Cardiac fibroblast (primary cell): ENCODE data around the gene ELK1.
"Not testable (repeated sequence)": the region's sequence is repeated elsewhere in the genome, so short reads cannot be mapped to it uniquely, and the experiment has no call there.

ENCODE experiments used
- DNase-seq, 2 donors: peaks; one replicate each; pipeline versions ENCODE4 v3.0.0 to v3.0.0-alpha.2; 2010; ENCODE audit warnings: low read depth in 2 of 2
- H3K4me3 ChIP-seq, 2 donors: replicated peaks in 1 of 2; 1 replicate in 1 of 2; 2 replicates in 1 of 2; pipeline ENCODE4 v1.5.1; 2011; ENCODE audit warnings: low read depth in 2 of 2, low read length in 2 of 2, mild to moderate bottlenecking in 2 of 2, moderate library complexity in 1 of 2
- CTCF ChIP-seq: IDR thresholded peaks from one replicate; pipeline ENCODE4 v1.5.1; 2011; ENCODE audit warnings: low read depth, mild to moderate bottlenecking, low read length, inconsistent platforms

The ELK1 gene, protein sequence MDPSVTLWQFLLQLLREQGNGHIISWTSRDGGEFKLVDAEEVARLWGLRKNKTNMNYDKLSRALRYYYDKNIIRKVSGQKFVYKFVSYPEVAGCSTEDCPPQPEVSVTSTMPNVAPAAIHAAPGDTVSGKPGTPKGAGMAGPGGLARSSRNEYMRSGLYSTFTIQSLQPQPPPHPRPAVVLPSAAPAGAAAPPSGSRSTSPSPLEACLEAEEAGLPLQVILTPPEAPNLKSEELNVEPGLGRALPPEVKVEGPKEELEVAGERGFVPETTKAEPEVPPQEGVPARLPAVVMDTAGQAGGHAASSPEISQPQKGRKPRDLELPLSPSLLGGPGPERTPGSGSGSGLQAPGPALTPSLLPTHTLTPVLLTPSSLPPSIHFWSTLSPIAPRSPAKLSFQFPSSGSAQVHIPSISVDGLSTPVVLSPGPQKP

GRCh38 chrX:47650164-47651042 is at the start of gene ELK1:
TSS of gene ELK1 (minus strand) at chrX:47650563. CDS start at chrX:47641441, 9,122 bp downstream.
- DNase-seq, result peak; percentile 98 to 99
- H3K4me3 ChIP-seq, result peak within 1 kb of the TSS; percentile 72 to 73
- no peak for TF ChIP-seq CTCF

DNA sequence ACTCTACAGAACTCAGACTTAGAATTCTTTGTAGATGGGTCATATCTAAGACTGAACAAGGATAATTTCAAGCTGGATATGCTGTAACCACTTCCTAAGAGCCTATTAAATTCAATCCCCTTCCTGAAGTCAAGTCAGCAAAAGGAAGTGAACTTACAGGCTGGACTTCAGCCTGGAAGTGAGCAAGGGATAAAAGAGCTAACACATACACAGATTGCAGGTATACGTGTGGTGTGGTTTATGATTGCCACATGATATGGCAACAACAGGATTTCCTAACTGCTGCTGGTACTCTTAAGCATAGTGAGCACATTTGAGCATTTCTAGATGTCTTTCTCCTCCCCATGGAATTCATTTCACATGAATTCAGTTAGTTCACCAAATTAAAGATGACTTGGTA is 46.8 kb upstream of the ELK1 start:
- DNase-seq, result peak; percentile 1 to 31
- TF ChIP-seq CTCF, result no peak
- no peak overlapping the region for H3K4me3 ChIP-seq

- TF ChIP-seq CTCF, result no peak
- DNase-seq, result peak; percentile 12 to 22
- H3K4me3 ChIP-seq, result no peak overlapping the region
Measured at GRCh38 chrX:47690175-47690574, 39.8 kb upstream of the ELK1 start.

GRCh38 chrX:47687263-47687662 is 36.9 kb upstream of the ELK1 start:
- no peak for DNase-seq
- no peak overlapping the region for H3K4me3 ChIP-seq
- no peak for TF ChIP-seq CTCF

DNA sequence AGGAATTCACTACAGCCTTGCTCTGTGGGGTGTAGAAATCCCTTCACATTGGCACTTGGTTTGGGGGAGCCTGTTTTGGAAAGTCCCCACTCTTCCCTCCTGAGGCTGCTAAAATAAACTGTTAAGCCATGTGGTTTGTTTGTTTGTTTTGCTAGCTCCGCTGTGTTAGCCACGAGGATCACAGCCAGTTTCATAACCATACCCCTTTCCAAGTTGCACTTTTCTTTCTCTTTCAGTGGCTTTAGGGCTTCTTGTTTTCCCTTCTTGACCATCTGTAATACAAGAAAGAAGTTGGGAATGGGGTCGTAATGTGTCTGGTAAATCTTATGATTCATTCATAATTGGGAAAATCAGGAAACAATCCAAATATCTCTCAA is 33.5 kb upstream of the ELK1 start:
- no peak overlapping the region for H3K4me3 ChIP-seq
- TF ChIP-seq CTCF, result no peak
- peak in 1 of 2 donors; percentile 12 for DNase-seq

DNA sequence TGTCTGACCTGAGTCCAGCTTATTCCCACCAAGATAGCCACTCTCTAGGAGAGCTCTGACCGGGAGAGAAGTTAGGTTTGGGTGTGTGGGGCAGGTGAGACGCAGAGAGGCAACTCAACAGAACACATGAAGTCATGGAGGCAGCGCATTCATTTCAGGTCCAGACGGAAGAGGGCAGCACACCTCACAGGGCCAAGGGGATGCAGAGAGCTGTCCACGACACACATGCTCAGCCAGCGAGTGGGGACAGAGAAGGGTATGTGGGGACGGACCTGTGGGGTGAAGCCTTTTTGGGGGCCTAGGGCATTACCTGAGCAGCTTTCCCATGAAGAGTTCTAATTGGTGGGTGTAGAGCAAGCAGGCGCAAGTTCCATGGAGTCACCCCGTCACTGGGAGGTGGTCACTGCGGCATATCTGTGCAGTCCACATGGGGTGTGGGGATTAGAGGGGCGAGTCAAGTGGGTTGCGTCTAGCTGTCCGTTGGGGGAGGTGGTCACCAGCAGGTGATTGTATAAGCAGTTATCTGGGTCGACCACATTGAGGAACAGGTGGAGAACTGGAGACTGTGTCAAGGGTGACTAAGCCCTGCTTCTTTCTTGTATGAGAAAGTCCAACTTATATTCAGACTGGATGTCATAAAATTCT is 32.9 kb upstream of the ELK1 start:
- DNase-seq, result no peak
- no peak overlapping the region for H3K4me3 ChIP-seq
- TF ChIP-seq CTCF, result no peak

DNA sequence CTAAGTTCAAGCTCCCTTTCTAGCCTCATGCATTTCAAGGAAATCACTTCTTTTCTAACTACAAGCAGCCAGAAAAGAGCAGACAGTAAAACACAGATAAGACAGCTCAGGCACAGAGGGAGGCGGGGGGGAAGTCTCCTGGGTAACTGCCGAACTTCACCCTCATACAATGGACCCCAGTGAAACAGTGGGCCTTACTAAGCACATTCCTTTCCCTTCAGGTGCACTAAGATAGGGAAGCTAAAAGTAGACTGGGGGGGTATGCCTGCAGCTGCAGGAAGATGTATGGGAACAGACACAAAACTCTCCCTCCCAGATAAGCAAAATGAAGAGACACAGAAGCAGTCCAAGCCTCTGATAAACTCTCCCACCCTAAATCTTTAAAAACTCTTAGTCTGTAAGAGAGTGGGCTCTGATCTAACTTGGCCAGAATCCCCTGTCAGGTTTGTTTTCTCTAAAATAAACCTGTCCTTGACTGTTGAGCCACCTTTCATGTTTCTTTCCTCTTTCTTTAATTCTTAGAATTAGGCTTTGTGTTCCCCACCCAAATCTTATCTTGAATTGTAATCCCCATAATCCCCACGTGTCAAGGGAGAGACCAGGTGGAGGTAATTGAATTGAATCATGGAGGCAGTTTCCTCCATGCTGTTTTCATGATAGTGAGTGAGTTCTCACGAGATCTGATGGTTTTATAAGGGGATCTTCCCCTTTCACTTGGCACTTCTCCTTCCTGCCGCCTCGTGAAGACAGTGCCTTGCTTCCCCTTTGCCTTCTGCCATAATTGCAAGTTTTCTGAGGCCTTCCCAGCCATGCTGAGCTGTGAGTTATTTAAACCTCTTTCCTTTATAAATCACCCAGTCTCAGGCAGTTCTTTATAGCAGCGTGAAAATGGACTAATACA is 25.8 kb upstream of the ELK1 start:
- not testable (repeated sequence) for H3K4me3 ChIP-seq, DNase-seq
